HG02759 (cell line): Measurements from ENCODE around the gene NTSR1.

Experiments used
- ATAC-seq: cut with Tn5 transposase; IDR thresholded peaks from one replicate; pipeline ENCODE4 v1.9.1; 2021; ENCODE audit warnings: mild to moderate bottlenecking, moderate library complexity; ENCODE audit not compliant: unreplicated experiment

Gene NTSR1

GRCh38 chr20:62708591-62709536, at the start of gene NTSR1:
Gene NTSR1 (plus strand): TSS chr20:62708836. CDS start chr20:62709208, 372 bp downstream.
- no peak for ATAC-seq

GRCh38 chr20:62659488-62660239, 49.0 kb upstream of the NTSR1 start:
- no peak for ATAC-seq

GRCh38 chr20:62660240-62660615, 48.4 kb upstream of the NTSR1 start:
- no peak for ATAC-seq

GRCh38 chr20:62660768-62661167, 47.9 kb upstream of the NTSR1 start:
- ATAC-seq, result no peak

GRCh38 chr20:62661647-62662046, 47.0 kb upstream of the NTSR1 start:
- no peak for ATAC-seq

GRCh38 chr20:62662422-62662821, 46.2 kb upstream of the NTSR1 start:
- no peak for ATAC-seq

- no peak for ATAC-seq
These were observed 45.3 kb upstream of the NTSR1 start for GRCh38 chr20:62663145-62664018.

- no peak for ATAC-seq
These were observed 44.3 kb upstream of the NTSR1 start for GRCh38 chr20:62664019-62664971.

- no peak for ATAC-seq
These were observed 43.4 kb upstream of the NTSR1 start for GRCh38 chr20:62665153-62665754.

GRCh38 chr20:62665826-62666735, 42.6 kb upstream of the NTSR1 start:
- ATAC-seq, result no peak

- no peak for ATAC-seq
These were observed 41.7 kb upstream of the NTSR1 start for GRCh38 chr20:62666736-62667529.

GRCh38 chr20:62667530-62668440, 40.9 kb upstream of the NTSR1 start:
- ATAC-seq, result no peak

GRCh38 chr20:62668441-62669027, 40.1 kb upstream of the NTSR1 start:
- no peak for ATAC-seq

GRCh38 chr20:62669249-62669648, 39.4 kb upstream of the NTSR1 start:
- ATAC-seq, result no peak

- no peak for ATAC-seq
These were observed 38.5 kb upstream of the NTSR1 start for GRCh38 chr20:62670156-62670555.

- ATAC-seq, result no peak
These were observed 37.6 kb upstream of the NTSR1 start for GRCh38 chr20:62670998-62671397.
